Vagina (tissue), 2 donors: ENCODE measurements around the gene CDK14. TPM values are rescaled to one million over a fixed set of nuclear protein-coding genes. Genes with fewer than 3 reads are reported as not detected.

Experiments used
- DNase-seq, 2 donors: peaks; one replicate each; pipeline ENCODE4 v3.0.0-alpha.2; 2017; ENCODE audit errors: extremely low spot score in 2 of 2
- H3K27ac ChIP-seq: fragments of 200-600 bp; sonication (generic); one replicate; pipeline ENCODE4 v1.5.1; 2019
- H3K27me3 ChIP-seq: fragments of 200-600 bp; sonication (generic); one replicate; pipeline ENCODE4 v1.5.1; 2019
- H3K36me3 ChIP-seq, 2 donors: fragments of 200-600 bp; sonication (generic); one replicate each; pipeline ENCODE4 v1.5.1; 2017 to 2019
- H3K4me1 ChIP-seq: fragments of 200-600 bp; sonication (generic); one replicate; pipeline ENCODE4 v1.5.1; 2019
- H3K4me3 ChIP-seq, 2 donors: fragments of 200-600 bp; sonication (generic); 1 replicate in 1 of 2; 2 replicates in 1 of 2; pipeline ENCODE4 v1.5.1; 2016 to 2019
- H3K9me3 ChIP-seq: fragments of 200-600 bp; sonication (generic); one replicate; pipeline ENCODE4 v1.5.1; 2019
- POLR2A ChIP-seq, 2 donors: fragments of 450-650 bp; IDR thresholded peaks; one replicate each; pipeline ENCODE4 v1.6.1; 2017; ENCODE audit warnings: antibody characterized with exemption in 2 of 2, mild to moderate bottlenecking in 2 of 2, moderate library complexity in 2 of 2
- POLR2AphosphoS5 ChIP-seq, 2 donors: sonication (generic); formaldehyde crosslinking; IDR thresholded peaks; one replicate each; pipeline ENCODE4 v1.9.0; 2017; ENCODE audit warnings: antibody characterized with exemption in 2 of 2, mild to moderate bottlenecking in 2 of 2, low read depth in 1 of 2; ENCODE audit not compliant: insufficient read depth in 1 of 2
- intact Hi-C: fragments of 100-400 bp; cut with DNase I; formaldehyde crosslinking; loops from one replicate; pipeline ENCODE4 v1.15.1; 2023
- total RNA-seq: library from RNA; depleted of rRNA; stranded (reverse); fragments of >200 nt; gene quantifications from one replicate; pipeline ENCODE4 v1.2.3, GENCODE V29; 2016
- TF ChIP-seq, protein P1 (sequence below), 3 experiments: fragments of 450-650 bp in 2 of 3; fragments of 200-600 bp in 1 of 3; sonication (generic) in 1 of 3; IDR thresholded peaks; one replicate each; pipeline ENCODE4 v1.5.1; 2017 to 2019; ENCODE audit warnings: antibody characterized with exemption in 3 of 3, mild to moderate bottlenecking in 2 of 3, moderate library complexity in 2 of 3

The CDK14 gene
- total RNA-seq, 1 donor from 2014 or later, result 21.6 TPM

GRCh38 chr7:90816511-90817142 lies 220.5 kb downstream of the CDK14 start:
- no peak for DNase-seq
- no peaks in the 10 kb centered on the region for H3K27me3 ChIP-seq
- H3K36me3 ChIP-seq, result no peaks in the 10 kb centered on the region
- intact Hi-C loops, result no loop called here
- H3K27ac ChIP-seq, result no peak overlapping the region
- no peak for TF ChIP-seq POLR2A (IDR thresholded peaks at IDR 0.05)
- TF ChIP-seq, protein P1, sequence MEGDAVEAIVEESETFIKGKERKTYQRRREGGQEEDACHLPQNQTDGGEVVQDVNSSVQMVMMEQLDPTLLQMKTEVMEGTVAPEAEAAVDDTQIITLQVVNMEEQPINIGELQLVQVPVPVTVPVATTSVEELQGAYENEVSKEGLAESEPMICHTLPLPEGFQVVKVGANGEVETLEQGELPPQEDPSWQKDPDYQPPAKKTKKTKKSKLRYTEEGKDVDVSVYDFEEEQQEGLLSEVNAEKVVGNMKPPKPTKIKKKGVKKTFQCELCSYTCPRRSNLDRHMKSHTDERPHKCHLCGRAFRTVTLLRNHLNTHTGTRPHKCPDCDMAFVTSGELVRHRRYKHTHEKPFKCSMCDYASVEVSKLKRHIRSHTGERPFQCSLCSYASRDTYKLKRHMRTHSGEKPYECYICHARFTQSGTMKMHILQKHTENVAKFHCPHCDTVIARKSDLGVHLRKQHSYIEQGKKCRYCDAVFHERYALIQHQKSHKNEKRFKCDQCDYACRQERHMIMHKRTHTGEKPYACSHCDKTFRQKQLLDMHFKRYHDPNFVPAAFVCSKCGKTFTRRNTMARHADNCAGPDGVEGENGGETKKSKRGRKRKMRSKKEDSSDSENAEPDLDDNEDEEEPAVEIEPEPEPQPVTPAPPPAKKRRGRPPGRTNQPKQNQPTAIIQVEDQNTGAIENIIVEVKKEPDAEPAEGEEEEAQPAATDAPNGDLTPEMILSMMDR (IDR thresholded peaks at IDR 0.05), result no peak
- TF ChIP-seq POLR2AphosphoS5 (IDR thresholded peaks at IDR 0.05; ENCODE audit: insufficient read depth in 1 of 2, low read depth in 1 of 2), result no peak
- peaks cover 12% of the 10 kb centered on the region for H3K4me1 ChIP-seq
- H3K9me3 ChIP-seq, result no peaks in the 10 kb centered on the region
- H3K4me3 ChIP-seq, result no peak overlapping the region

GRCh38 chr7:90817151-90817550 lies 221.0 kb downstream of the CDK14 start:
- Histone ChIP-seq H3K4me1 (peaks cover 12% of the 10 kb centered on the region), H3K36me3 (no peaks in the 10 kb centered on the region), H3K4me3 (no peak overlapping the region), H3K27me3 (no peaks in the 10 kb centered on the region), H3K9me3 (no peaks in the 10 kb centered on the region), H3K27ac (no peak overlapping the region)
- no peak for DNase-seq
- no peak for TF ChIP-seq POLR2AphosphoS5 (IDR thresholded peaks at IDR 0.05; ENCODE audit: insufficient read depth in 1 of 2, low read depth in 1 of 2)
- TF ChIP-seq, protein P1 (IDR thresholded peaks at IDR 0.05), result no peak
- no peak for TF ChIP-seq POLR2A (IDR thresholded peaks at IDR 0.05)
- intact Hi-C loops, result no loop called here

DNA sequence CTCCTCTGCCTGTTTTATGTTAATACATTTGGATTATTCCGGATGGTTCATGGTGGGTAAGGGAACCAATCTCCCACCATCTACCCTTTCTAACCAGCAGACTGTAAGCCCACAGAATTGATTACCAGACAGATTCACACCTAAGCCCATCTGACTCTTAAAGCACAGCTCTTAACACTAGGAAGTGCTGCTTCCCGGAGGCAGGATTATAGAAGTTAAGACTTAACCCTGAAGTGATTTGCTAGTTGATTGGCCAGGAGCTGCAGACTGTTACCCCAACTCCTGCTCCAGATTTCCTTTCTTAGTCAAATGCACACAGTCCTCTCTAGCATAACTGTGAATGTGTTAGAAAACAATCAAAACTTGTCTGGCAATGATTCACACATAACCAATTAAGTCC lies 221.7 kb downstream of the CDK14 start:
- Histone ChIP-seq H3K4me3 (no peak overlapping the region), H3K27ac (no peak overlapping the region), H3K36me3 (no peaks in the 10 kb centered on the region), H3K4me1 (peaks cover 12% of the 10 kb centered on the region), H3K9me3 (no peaks in the 10 kb centered on the region), H3K27me3 (no peaks in the 10 kb centered on the region)
- TF ChIP-seq POLR2A (IDR thresholded peaks at IDR 0.05), result no peak
- TF ChIP-seq, protein P1 (IDR thresholded peaks at IDR 0.05), result no peak
- no peak for TF ChIP-seq POLR2AphosphoS5 (IDR thresholded peaks at IDR 0.05; ENCODE audit: insufficient read depth in 1 of 2, low read depth in 1 of 2)
- intact Hi-C loops, result no loop called here
- DNase-seq, result no peak

DNA sequence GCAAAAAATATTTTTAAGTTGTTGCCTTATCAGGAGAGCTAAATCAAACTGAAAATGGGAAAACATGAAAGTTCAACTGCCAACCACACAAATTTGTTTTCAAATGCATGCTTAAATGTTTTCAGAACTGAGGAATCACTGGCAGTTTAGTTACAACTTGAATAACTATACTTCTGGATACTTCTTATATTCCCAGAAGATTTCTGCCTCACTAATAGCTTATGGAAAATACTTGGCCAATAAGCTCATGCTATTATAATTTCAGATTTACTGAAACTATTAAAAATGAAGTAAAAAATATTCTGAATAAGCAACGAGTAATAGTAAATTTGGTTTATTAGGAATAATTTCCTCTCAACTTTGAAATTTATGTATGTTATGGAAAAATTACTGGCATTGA lies 222.2 kb downstream of the CDK14 start:
- DNase-seq, result no peak
- intact Hi-C loops, result no loop called here
- no peaks in the 10 kb centered on the region for H3K36me3 ChIP-seq
- H3K9me3 ChIP-seq, result no peaks in the 10 kb centered on the region
- H3K27ac ChIP-seq, result no peak overlapping the region
- no peaks in the 10 kb centered on the region for H3K27me3 ChIP-seq
- no peak overlapping the region for H3K4me3 ChIP-seq
- TF ChIP-seq, protein P1 (IDR thresholded peaks at IDR 0.05), result no peak
- TF ChIP-seq POLR2AphosphoS5 (IDR thresholded peaks at IDR 0.05; ENCODE audit: insufficient read depth in 1 of 2, low read depth in 1 of 2), result no peak
- TF ChIP-seq POLR2A (IDR thresholded peaks at IDR 0.05), result no peak
- peaks cover 12% of the 10 kb centered on the region for H3K4me1 ChIP-seq

DNA sequence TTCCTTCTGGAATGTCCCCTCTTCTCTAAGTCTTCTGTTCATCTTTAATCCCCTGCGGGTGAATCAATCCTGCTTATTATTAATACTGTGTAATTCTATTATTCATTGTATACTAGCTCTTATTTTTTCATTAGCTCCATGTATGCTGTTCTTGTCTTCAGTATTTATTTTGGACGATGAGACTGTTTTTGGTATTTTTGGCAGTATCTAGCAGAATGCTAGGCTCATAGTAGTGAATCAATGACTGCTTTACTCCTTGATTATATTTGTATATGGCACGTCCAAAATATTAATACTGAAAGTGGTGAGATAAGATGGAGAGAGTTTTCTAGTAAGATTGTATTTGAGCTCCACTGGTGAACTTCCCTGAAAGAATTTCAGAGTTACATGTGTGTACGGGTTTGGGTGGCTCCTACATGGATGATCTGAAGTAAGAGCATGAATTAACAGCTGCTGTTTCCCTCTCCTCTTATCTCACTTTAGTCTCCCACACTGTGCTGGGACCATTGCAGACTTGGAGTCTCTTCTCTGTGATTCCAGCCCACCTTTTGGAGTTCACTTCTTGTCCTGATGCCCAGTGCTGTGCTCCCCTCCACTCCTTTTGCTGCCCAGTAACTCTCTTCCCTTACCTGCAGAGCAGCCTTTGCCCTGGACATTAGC lies 226.0 kb downstream of the CDK14 start:
- no peak for TF ChIP-seq POLR2AphosphoS5 (IDR thresholded peaks at IDR 0.05; ENCODE audit: insufficient read depth in 1 of 2, low read depth in 1 of 2)
- TF ChIP-seq, protein P1 (IDR thresholded peaks at IDR 0.05), result no peak
- H3K36me3 ChIP-seq, result no peaks in the 10 kb centered on the region
- intact Hi-C loops, result loop anchor here (2.0 kb wide), 1 partner anchor 161 kb away; no protein-coding TSS in a partner anchor
- peaks cover 11% of the 10 kb centered on the region for H3K4me1 ChIP-seq
- DNase-seq, result no peak
- H3K4me3 ChIP-seq, result no peak overlapping the region
- H3K27ac ChIP-seq, result no peak overlapping the region
- no peaks in the 10 kb centered on the region for H3K27me3 ChIP-seq
- H3K9me3 ChIP-seq, result no peaks in the 10 kb centered on the region
